Spleen (tissue), 11 donors: ENCODE measurements around the gene CD180. TPM values are rescaled to one million over a fixed set of nuclear protein-coding genes. Genes with fewer than 3 reads are reported as not detected.

Experiments used
- DNase-seq: peaks from one replicate; pipeline ENCODE4 v3.0.0-alpha.2; 2020
- H3K27ac ChIP-seq, 8 donors: fragments of 200-600 bp; sonication (generic) in 7 of 8; 1 replicate in 4 of 8; 2 replicates in 4 of 8; pipeline versions ENCODE4 v1.5.0 to v1.8.0; 2016 to 2021; ENCODE audit warnings: inconsistent platforms in 4 of 8, mild to moderate bottlenecking in 4 of 8, moderate library complexity in 1 of 8
- H3K27me3 ChIP-seq, 7 donors: fragments of 200-600 bp; sonication (generic) in 6 of 7; replicated peaks in 1 of 7; 1 replicate in 4 of 7; 2 replicates in 3 of 7; pipeline versions ENCODE4 v1.5.0 to v1.8.0; 2016 to 2021; ENCODE audit warnings: inconsistent platforms in 3 of 7, mild to moderate bottlenecking in 1 of 7
- H3K36me3 ChIP-seq, 6 donors: fragments of 200-600 bp; sonication (generic) in 5 of 6; 1 replicate in 4 of 6; 2 replicates in 2 of 6; pipeline versions ENCODE4 v1.5.0 to v1.8.0; 2016 to 2021; ENCODE audit warnings: inconsistent platforms in 2 of 6
- H3K4me1 ChIP-seq, 6 donors: fragments of 200-600 bp; sonication (generic) in 5 of 6; 1 replicate in 3 of 6; 2 replicates in 3 of 6; pipeline versions ENCODE4 v1.5.0 to v1.8.0; 2016 to 2021; ENCODE audit warnings: inconsistent platforms in 3 of 6
- H3K4me3 ChIP-seq, 8 donors: fragments of 200-600 bp; sonication (generic) in 7 of 8; 1 replicate in 4 of 8; 2 replicates in 4 of 8; pipeline versions ENCODE4 v1.5.0 to v1.8.0; 2016 to 2021; ENCODE audit warnings: inconsistent platforms in 4 of 8, mild to moderate bottlenecking in 4 of 8, moderate library complexity in 2 of 8
- H3K9me3 ChIP-seq, 8 donors: fragments of 200-600 bp; sonication (generic) in 7 of 8; 1 replicate in 4 of 8; 2 replicates in 4 of 8; pipeline versions ENCODE4 v1.5.0 to v1.8.0; 2016 to 2021; ENCODE audit warnings: inconsistent platforms in 4 of 8
- CTCF ChIP-seq, 11 experiments: fragments of 200-600 bp in 7 of 11; fragments of 450-650 bp in 4 of 11; sonication (generic) in 4 of 11; IDR thresholded peaks in 8 of 11; conservative IDR thresholded peaks in 3 of 11; 1 replicate in 7 of 11; 2 replicates in 4 of 11; pipeline versions ENCODE4 v1.4.0 to v1.8.0; 2016 to 2021; ENCODE audit warnings: antibody characterized with exemption in 11 of 11, inconsistent platforms in 4 of 11, mild to moderate bottlenecking in 1 of 11
- POLR2A ChIP-seq, 3 donors: fragments of 450-650 bp; IDR thresholded peaks; one replicate each; pipeline ENCODE4 v1.5.1; 2017; ENCODE audit warnings: antibody characterized with exemption in 3 of 3, mild to moderate bottlenecking in 1 of 3
- POLR2AphosphoS5 ChIP-seq, 3 donors: sonication (generic); formaldehyde crosslinking; IDR thresholded peaks; one replicate each; pipeline ENCODE4 v1.5.1; 2017; ENCODE audit warnings: antibody characterized with exemption in 3 of 3
- WGBS, 5 donors: extraction: QIAGEN DNeasy Blood & Tissue Kit in 3 of 5; methylation state at CpG; one replicate each; pipeline versions ENCODE4 v1.1.5 to v1.1.7; 2013 to 2018; 5-methylcytosine and 5-hydroxymethylcytosine counted together
- intact Hi-C: fragments of 100-400 bp; cut with DNase I; formaldehyde crosslinking; loops from one replicate; pipeline ENCODE4 v1.15.0; 2023; ENCODE audit warnings: low total_unique reads
- polyA plus RNA-seq, 3 donors: library from polyadenylated mRNA; stranded (reverse); fragments of 200-250 nt; gene quantifications; one replicate each; pipeline ENCODE4 v1.2.1, GENCODE V29; 2013
- total RNA-seq, 7 donors: library from RNA; depleted of rRNA in 3 of 7; stranded (reverse); fragments of >200 nt in 3 of 7; fragmentation: NEBNext Ultra II Directional in 4 of 7; extraction: Animal tissue kit (Norgen Biotek cat#: 25700) in 4 of 7; gene quantifications; one replicate each; pipeline versions ENCODE4 v1.1.0 to v1.2.1, GENCODE V29; 2016 to 2021
- donor health status: healthy with polysubstance abuse.
- donor health status: DM: no; HTN: no; CAD: no; lungs with moderate emphysema.
- donor health status: DM: no; HTN: no; CAD: no.
- donor health status: Bipolar disorder and iron deficiency.
- donor health status: healthy.
- donor health status: DM: no; HTN: no; CAD: no.
- donor health status: DM: yes; HTN: yes; CAD: no.

CD180 gene
- total and polyA plus RNA-seq, 10 donors: 11.6 to 39.2 (median 25.0) TPM

- DNase-seq: no peak
- Histone ChIP-seq H3K4me3 (no peak overlapping the region), H3K27me3 (no peaks in the 10 kb centered on the region), H3K27ac (peak overlapping the region; percentile 81 to 93 (median 86)), H3K9me3 (no peaks in the 10 kb centered on the region), H3K4me1 (peaks cover 22 to 48% (median 29%) of the 10 kb centered on the region in 6 donors), H3K36me3 (no peaks in the 10 kb centered on the region)
- TF ChIP-seq POLR2A (IDR thresholded peaks at IDR 0.05) (no peak), CTCF (IDR thresholded peaks at IDR 0.05 in 8 of 11, conservative IDR thresholded peaks at IDR 0.05 in 3 of 11) (no peak), POLR2AphosphoS5 (IDR thresholded peaks at IDR 0.05) (no peak)
- intact Hi-C loops: no loop called here
- 96 to 100% (median 98%) methylated on average over 1 of the region's 1 CpG for WGBS, 5 donors
Observed at GRCh38 chr5:67216564-67216963, 20.0 kb upstream of the CD180 start.

GRCh38 chr5:67215519-67216471, 19.2 kb upstream of the CD180 start:
- Histone ChIP-seq H3K36me3 (no peaks in the 10 kb centered on the region), H3K27ac (peak overlapping the region; percentile 81 to 93 (median 86)), H3K4me1 (peaks cover 16 to 40% (median 23%) of the 10 kb centered on the region in 6 donors), H3K27me3 (no peaks in the 10 kb centered on the region), H3K4me3 (peak overlapping the region in 2 of 8 donors; percentile 4 to 43), H3K9me3 (no peaks in the 10 kb centered on the region)
- peak; percentile 96 for DNase-seq
- TF ChIP-seq CTCF (IDR thresholded peaks at IDR 0.05 in 8 of 11, conservative IDR thresholded peaks at IDR 0.05 in 3 of 11) (peak in 2 of 11 experiments; percentile 10 to 16), POLR2A (IDR thresholded peaks at IDR 0.05) (peak in 2 of 3 donors; percentile 10 to 27), POLR2AphosphoS5 (IDR thresholded peaks at IDR 0.05) (peak; percentile 90 to 92 (median 91))
- intact Hi-C loops: no loop called here
- 25 to 33% (median 29%) methylated on average over 17 to 19 of the region's 19 CpGs for WGBS, 5 donors

- intact Hi-C loops: no loop called here
- H3K4me3 ChIP-seq: no peak overlapping the region
- peaks cover 16 to 38% (median 23%) of the 10 kb centered on the region in 6 donors for H3K4me1 ChIP-seq
- H3K36me3 ChIP-seq: no peaks in the 10 kb centered on the region
- no peaks in the 10 kb centered on the region for H3K27me3 ChIP-seq
- WGBS, 5 donors: 91 to 94% (median 93%) methylated on average over 10 to 12 of the region's 12 CpGs
- peak overlapping the region in 7 of 8 donors; percentile 83 to 93 (median 87) for H3K27ac ChIP-seq
- DNase-seq: no peak
- no peak for TF ChIP-seq POLR2A (IDR thresholded peaks at IDR 0.05)
- no peaks in the 10 kb centered on the region for H3K9me3 ChIP-seq
Observed at GRCh38 chr5:67214707-67215447, 18.3 kb upstream of the CD180 start.

- no peaks in the 10 kb centered on the region for H3K36me3 ChIP-seq
- no peak for TF ChIP-seq POLR2AphosphoS5 (IDR thresholded peaks at IDR 0.05)
- no peak for TF ChIP-seq POLR2A (IDR thresholded peaks at IDR 0.05)
- TF ChIP-seq CTCF (IDR thresholded peaks at IDR 0.05 in 8 of 11, conservative IDR thresholded peaks at IDR 0.05 in 3 of 11): no peak
- no peak for DNase-seq
- H3K27ac ChIP-seq: no peak overlapping the region
- H3K27me3 ChIP-seq: no peaks in the 10 kb centered on the region
- 89 to 94% (median 91%) methylated on average over 6 of the region's 6 CpGs for WGBS, 5 donors
- intact Hi-C loops: no loop called here
- peaks cover 16 to 46% (median 28%) of the 10 kb centered on the region in 6 donors for H3K4me1 ChIP-seq
- H3K9me3 ChIP-seq: no peaks in the 10 kb centered on the region
- H3K4me3 ChIP-seq: no peak overlapping the region
Observed at GRCh38 chr5:67214036-67214435, 17.4 kb upstream of the CD180 start.
